Measurements from ENCODE around the gene JAZF1.

GRCh38 chr7:27973625-27974024 lies 207.0 kb downstream of the JAZF1 start:
- no peak for TF ChIP-seq EP300 (IDR thresholded peaks at IDR 0.05)
- no peak for TF ChIP-seq CTCF (IDR thresholded peaks at IDR 0.05)

Data from gastroesophageal sphincter (tissue), 3 donors.